DMS79 treated with DMSO at 0.1 percent for 48 hours (cell line): ENCODE measurements around the gene VKORC1.
"Not testable (repeated sequence)": the region's sequence is repeated elsewhere in the genome, so short reads cannot be mapped to it uniquely, and the experiment has no call there.

ENCODE experiments used
- DNase-seq: peaks from one replicate; lab custom pipeline; 2025; lab: John Stamatoyannopoulos, UW

VKORC1 gene

GRCh38 chr16:31094424-31095120 lies at the start of gene VKORC1:
Gene VKORC1, minus strand, starts transcription at chr16:31094797. Its CDS starts 68 bp downstream, at chr16:31094729.
- DNase-seq = peak; percentile 96

GRCh38 chr16:31143694-31144148 lies 49.1 kb upstream of the VKORC1 start:
- no peak for DNase-seq

GRCh38 chr16:31143011-31143693 lies 48.6 kb upstream of the VKORC1 start:
- no peak for DNase-seq

- peak; percentile 97 for DNase-seq
Observed at GRCh38 chr16:31142109-31143010, 47.8 kb upstream of the VKORC1 start.

- DNase-seq = no peak
Observed at GRCh38 chr16:31141489-31142108, 47.0 kb upstream of the VKORC1 start.

GRCh38 chr16:31141071-31141469 lies 46.5 kb upstream of the VKORC1 start:
- DNase-seq = not testable (repeated sequence)

GRCh38 chr16:31138621-31139578 lies 44.3 kb upstream of the VKORC1 start:
- DNase-seq = no peak

- DNase-seq = not testable (repeated sequence)
Observed at GRCh38 chr16:31136822-31137499, 42.4 kb upstream of the VKORC1 start.

GRCh38 chr16:31136287-31136662 lies 41.7 kb upstream of the VKORC1 start:
- no peak for DNase-seq

GRCh38 chr16:31135535-31136286 lies 41.1 kb upstream of the VKORC1 start, which contains the start of gene PRSS8:
Gene PRSS8, minus strand, starts transcription at chr16:31135727. Its CDS starts 229 bp downstream, at chr16:31135498.
- no peak for DNase-seq

GRCh38 chr16:31134625-31135534 lies 40.3 kb upstream of the VKORC1 start:
- peak; percentile 87 for DNase-seq

GRCh38 chr16:31134091-31134571 lies 39.5 kb upstream of the VKORC1 start:
- DNase-seq = no peak

GRCh38 chr16:31133046-31133501 lies 38.5 kb upstream of the VKORC1 start:
- no peak for DNase-seq

- no peak for DNase-seq
Observed at GRCh38 chr16:31132303-31132979, 37.8 kb upstream of the VKORC1 start.

- no peak for DNase-seq
Observed at GRCh38 chr16:31131841-31132271, 37.3 kb upstream of the VKORC1 start.

- no peak for DNase-seq
Observed at GRCh38 chr16:31131416-31131815, 36.8 kb upstream of the VKORC1 start.

GRCh38 chr16:31130899-31131298 lies 36.3 kb upstream of the VKORC1 start:
- peak; percentile 21 for DNase-seq
